ENCODE data around the gene COX7A2L. TPM values are rescaled to one million over a fixed set of nuclear protein-coding genes. Genes with fewer than 3 reads are reported as not detected.

Gene COX7A2L
- total and polyA plus RNA-seq, 4 donors: 55.0 to 102 (median 77.0) TPM

GRCh38 chr2:42364658-42365057 lies 3.6 kb upstream of the COX7A2L start:
- Histone ChIP-seq H3K4me1 (ENCODE audit: control insufficient read depth in 4 of 4, insufficient read depth in 4 of 4, low read length in 3 of 4) (peaks cover 0 to 19% (median 13%) of the 10 kb centered on the region in 4 donors), H3K9ac (ENCODE audit: low read depth in 1 of 2, low read length in 2 of 2) (no peak overlapping the region), H3K36me3 (ENCODE audit: control insufficient read depth in 4 of 4, insufficient read depth in 3 of 4, low read depth in 1 of 4, low read length in 3 of 4) (no peaks in the 10 kb centered on the region), H3K9me3 (ENCODE audit: control insufficient read depth in 4 of 4, low read length in 3 of 4) (no peaks in the 10 kb centered on the region), H3K27me3 (ENCODE audit: control insufficient read depth in 4 of 4, insufficient read depth in 4 of 4, low read length in 3 of 4) (no peaks in the 10 kb centered on the region), H3K27ac (ENCODE audit: low read depth in 1 of 2, low read length in 2 of 2) (no peak overlapping the region), H3K4me3 (ENCODE audit: low read depth in 1 of 3, low read length in 3 of 3) (no peak overlapping the region)
- 77% methylated on average over 3 of the region's 3 CpGs for WGBS
- no peak for DNase-seq (ENCODE audit: low spot score)
- TF ChIP-seq JUND (IDR thresholded peaks at IDR 0.05) (no peak), RXRA (IDR thresholded peaks at IDR 0.05) (no peak), NR2F2 (IDR thresholded peaks at IDR 0.05) (no peak), TAF1 (conservative IDR thresholded peaks at IDR 0.05) (no peak), HNF4A (conservative IDR thresholded peaks at IDR 0.05) (no peak), RAD21 (IDR thresholded peaks at IDR 0.05) (no peak), EGR1 (IDR thresholded peaks at IDR 0.05; ENCODE audit: low read depth in 2 of 2) (no peak), ATF3 (IDR thresholded peaks at IDR 0.05) (no peak), REST (IDR thresholded peaks at IDR 0.05) (no peak)

GRCh38 chr2:42363413-42363812 lies 2.4 kb upstream of the COX7A2L start:
- no peak overlapping the region for H3K4me3 ChIP-seq (ENCODE audit: low read depth in 1 of 3, low read length in 3 of 3)
- H3K4me1 ChIP-seq (ENCODE audit: control insufficient read depth in 4 of 4, insufficient read depth in 4 of 4, low read length in 3 of 4): peaks cover 4 to 31% (median 24%) of the 10 kb centered on the region in 4 donors
- WGBS: 87% methylated on average over 3 of the region's 3 CpGs
- no peak for TF ChIP-seq ZBTB33 (IDR thresholded peaks at IDR 0.05)
- no peak for TF ChIP-seq HNF4A (conservative IDR thresholded peaks at IDR 0.05)
- no peak for TF ChIP-seq EGR1 (IDR thresholded peaks at IDR 0.05; ENCODE audit: low read depth in 2 of 2)
- TF ChIP-seq GABPA (IDR thresholded peaks at IDR 0.05 in 1 of 2, conservative IDR thresholded peaks at IDR 0.05 in 1 of 2): no peak
- no peak for TF ChIP-seq YY1 (IDR thresholded peaks at IDR 0.05)
- no peak for TF ChIP-seq CTCF (IDR thresholded peaks at IDR 0.05; ENCODE audit: low read depth, low read length, missing input control)
- TF ChIP-seq NR2F2 (IDR thresholded peaks at IDR 0.05): no peak
- no peak for TF ChIP-seq FOXA2 (IDR thresholded peaks at IDR 0.05)
- no peak for TF ChIP-seq RXRA (IDR thresholded peaks at IDR 0.05)
- no peak for TF ChIP-seq HNF4G (IDR thresholded peaks at IDR 0.05)
- TF ChIP-seq ATF3 (IDR thresholded peaks at IDR 0.05): no peak
- TF ChIP-seq JUND (IDR thresholded peaks at IDR 0.05): no peak
- no peak for TF ChIP-seq FOXA1 (IDR thresholded peaks at IDR 0.05)
- no peak for TF ChIP-seq REST (IDR thresholded peaks at IDR 0.05)
- TF ChIP-seq RAD21 (IDR thresholded peaks at IDR 0.05): no peak
- no peak for TF ChIP-seq SP1 (IDR thresholded peaks at IDR 0.05)
- no peak for TF ChIP-seq MAX (IDR thresholded peaks at IDR 0.05)
- no peak for TF ChIP-seq TAF1 (conservative IDR thresholded peaks at IDR 0.05)
- no peaks in the 10 kb centered on the region for H3K9me3 ChIP-seq (ENCODE audit: control insufficient read depth in 4 of 4, low read length in 3 of 4)
- H3K27ac ChIP-seq (ENCODE audit: low read depth in 1 of 2, low read length in 2 of 2): no peak overlapping the region
- DNase-seq (ENCODE audit: low spot score): no peak
- no peak overlapping the region for H3K9ac ChIP-seq (ENCODE audit: low read depth in 1 of 2, low read length in 2 of 2)
- no peaks in the 10 kb centered on the region for H3K27me3 ChIP-seq (ENCODE audit: control insufficient read depth in 4 of 4, insufficient read depth in 4 of 4, low read length in 3 of 4)
- no peaks in the 10 kb centered on the region for H3K36me3 ChIP-seq (ENCODE audit: control insufficient read depth in 4 of 4, insufficient read depth in 3 of 4, low read depth in 1 of 4, low read length in 3 of 4)
